GM21786 (cell line): ENCODE measurements around the gene CLDN15.
"Not testable (repeated sequence)": the region's sequence is repeated elsewhere in the genome, so short reads cannot be mapped to it uniquely, and the experiment has no call there.

ENCODE experiments used
- ATAC-seq: cut with Tn5 transposase; IDR thresholded peaks from one replicate; pipeline ENCODE4 v1.9.1; 2021; ENCODE audit not compliant: unreplicated experiment

Gene CLDN15

GRCh38 chr7:101237206-101238067, at the start of gene CLDN15:
CLDN15 (minus strand) TSS chr7:101237802; CDS start chr7:101237581, 221 bp downstream.
- ATAC-seq: no peak

GRCh38 chr7:101287032-101287431, 49.4 kb upstream of the CLDN15 start:
- ATAC-seq: no peak

- ATAC-seq: not testable (repeated sequence)
These were observed 48.3 kb upstream of the CLDN15 start for GRCh38 chr7:101285880-101286279.

- no peak for ATAC-seq
These were observed 47.6 kb upstream of the CLDN15 start for GRCh38 chr7:101285171-101285570.

GRCh38 chr7:101280912-101281311, 43.3 kb upstream of the CLDN15 start:
- not testable (repeated sequence) for ATAC-seq

GRCh38 chr7:101278461-101279292, 41.1 kb upstream of the CLDN15 start:
- ATAC-seq: no peak

GRCh38 chr7:101277155-101277554, 39.6 kb upstream of the CLDN15 start:
- no peak for ATAC-seq

- ATAC-seq: no peak
These were observed 35.6 kb upstream of the CLDN15 start for GRCh38 chr7:101273206-101273605.

DNA sequence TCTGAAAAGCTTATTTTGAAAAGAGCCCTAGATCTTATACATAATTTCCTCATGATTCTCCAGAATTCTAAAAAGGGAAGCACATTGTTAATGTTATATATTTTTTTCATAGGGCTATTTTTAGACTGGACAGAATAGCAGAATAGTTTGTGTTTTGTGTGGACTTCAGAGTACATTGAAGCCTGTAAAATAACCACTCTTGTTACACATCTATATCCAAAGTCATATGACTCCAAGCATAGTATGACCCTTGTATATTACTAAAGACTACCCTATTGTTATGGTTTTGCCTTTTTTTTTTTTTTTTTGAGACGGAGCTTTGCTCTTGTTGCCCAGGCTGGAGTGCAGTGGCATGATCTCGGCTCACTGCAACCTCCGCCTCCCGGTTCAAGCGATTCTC, 33.4 kb upstream of the CLDN15 start:
- ATAC-seq: no peak

- no peak for ATAC-seq
These were observed 32.1 kb upstream of the CLDN15 start for GRCh38 chr7:101269664-101270063.

DNA sequence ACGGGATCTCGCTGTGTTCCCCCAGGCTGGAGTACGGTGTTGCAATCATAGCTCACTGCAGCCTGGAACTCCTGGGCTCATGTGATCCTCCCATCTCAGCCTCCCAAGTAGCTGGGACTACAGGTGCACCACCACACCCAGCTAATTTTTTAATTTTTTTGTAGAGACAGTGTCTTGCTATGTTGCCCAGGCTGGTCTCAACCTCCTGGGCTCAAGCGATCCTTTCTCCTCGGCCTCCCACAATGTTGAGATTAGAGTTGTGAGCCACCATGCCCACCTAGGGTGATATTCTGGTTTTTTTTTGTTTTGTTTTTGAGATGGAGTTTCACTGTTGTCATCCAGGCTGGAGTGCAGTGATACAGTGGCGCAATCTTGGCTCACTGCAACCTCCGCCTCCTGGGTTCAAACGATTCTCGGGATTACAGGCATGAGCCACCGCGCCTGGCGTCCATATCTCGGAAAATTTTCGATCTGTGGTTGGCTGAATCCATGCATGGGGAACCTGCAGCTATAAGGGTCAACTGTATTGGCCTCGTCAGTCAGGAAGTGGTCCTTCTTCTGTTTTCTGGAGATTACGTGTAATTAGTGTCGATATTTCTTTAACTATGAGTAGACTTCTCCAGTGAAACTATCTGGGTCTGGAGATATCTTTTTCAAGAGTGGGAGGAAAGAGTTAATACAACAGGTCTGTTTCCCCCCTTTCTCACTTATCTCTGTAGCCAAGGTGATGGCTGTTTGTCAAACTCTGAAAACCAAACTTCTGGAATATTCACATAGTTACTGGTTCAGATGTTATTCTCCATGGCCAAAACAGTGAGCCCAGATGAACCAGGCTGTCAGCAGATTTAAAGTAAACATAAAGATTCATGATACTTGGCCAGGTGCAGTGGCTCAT, 28.3 kb upstream of the CLDN15 start:
- ATAC-seq: no peak

- ATAC-seq: not testable (repeated sequence)
These were observed 26.6 kb upstream of the CLDN15 start for GRCh38 chr7:101264102-101264706.

DNA sequence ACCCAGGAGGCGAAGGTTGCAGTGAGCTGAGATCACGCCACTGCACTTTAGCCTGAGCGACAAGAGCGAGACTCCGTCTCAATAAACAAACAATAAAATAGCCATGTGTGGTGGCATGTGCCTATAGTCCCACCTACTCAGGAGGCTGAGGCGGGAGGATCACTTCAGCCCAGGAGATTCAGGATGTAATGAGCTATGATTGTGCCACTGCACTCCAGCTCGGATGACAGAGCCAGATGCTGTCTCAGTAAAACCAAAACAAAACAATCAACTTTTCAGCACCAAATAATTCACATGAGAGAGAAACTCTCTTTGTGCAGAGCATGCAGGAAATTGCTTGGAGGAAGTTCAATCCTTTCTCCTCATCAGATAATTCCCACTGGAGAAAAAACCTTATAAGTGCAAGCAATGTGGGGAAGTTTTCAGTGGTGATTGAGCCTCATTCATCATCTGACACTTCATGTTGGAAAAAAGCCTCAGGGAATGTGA, 20.7 kb upstream of the CLDN15 start:
- ATAC-seq: no peak

DNA sequence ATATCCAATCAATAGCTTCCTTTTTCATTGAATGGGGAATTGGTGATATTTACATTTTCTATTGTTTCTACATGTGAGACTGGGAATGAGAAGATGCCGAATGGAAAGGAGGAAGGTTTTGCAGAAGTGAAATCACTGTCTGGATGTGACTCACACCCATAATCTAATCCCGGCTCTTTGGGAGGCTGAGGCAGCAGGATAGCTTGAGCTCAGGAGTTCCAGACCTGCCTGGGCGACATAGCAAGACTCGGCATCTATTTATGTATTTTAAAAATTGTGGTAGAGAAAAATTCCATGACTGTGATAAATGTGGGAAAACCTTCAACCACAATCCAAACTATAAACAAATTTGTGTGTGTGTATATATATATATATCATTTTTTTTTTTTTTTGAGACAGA, 18.2 kb upstream of the CLDN15 start:
- no peak for ATAC-seq

DNA sequence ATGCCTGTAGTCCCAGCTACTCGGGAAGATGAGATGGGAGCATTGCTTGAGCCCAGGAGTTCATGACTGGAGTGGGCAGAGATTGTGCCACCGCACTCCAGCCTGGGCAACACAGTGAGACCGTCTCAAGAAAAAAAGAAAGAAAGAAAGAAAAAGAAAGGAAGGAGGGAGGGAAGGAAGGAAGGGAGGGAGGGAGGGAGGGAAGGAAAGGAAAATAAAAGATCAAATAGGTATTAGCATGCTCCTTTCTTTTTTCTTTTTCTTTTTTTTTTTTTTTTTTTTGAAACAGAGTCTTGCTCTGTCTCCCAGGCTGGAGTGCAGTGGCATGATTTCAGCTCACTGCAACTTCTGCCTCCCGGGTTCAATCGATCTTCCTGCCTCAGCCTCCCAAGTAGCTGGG, 15.6 kb upstream of the CLDN15 start:
- ATAC-seq: not testable (repeated sequence)

- ATAC-seq: peak; percentile 96
These were observed 14.5 kb upstream of the CLDN15 start for GRCh38 chr7:101251871-101252659.

GRCh38 chr7:101250324-101250723, 12.7 kb upstream of the CLDN15 start:
- no peak for ATAC-seq

- ATAC-seq: no peak
These were observed 10.7 kb upstream of the CLDN15 start for GRCh38 chr7:101248276-101248675.

GRCh38 chr7:101245147-101245668, 7.6 kb upstream of the CLDN15 start:
- ATAC-seq: no peak
